Measurements from ENCODE around the gene TCF12. TPM values are rescaled to one million over a fixed set of nuclear protein-coding genes. Genes with fewer than 3 reads are reported as not detected.

Gene TCF12
- polyA plus RNA-seq, 1 donor, result 69.4 TPM

GRCh38 chr15:57320631-57321220 lies 402.3 kb downstream of the TCF12 start:
- Histone ChIP-seq H3K27ac (ENCODE audit: low read length) (peak overlapping the region; percentile 62), H3K4me1 (ENCODE audit: control insufficient read depth, insufficient read depth, low read length) (peaks cover 53% of the 10 kb centered on the region)
- DNase-seq, result peak; percentile 57 to 80

GRCh38 chr15:57321485-57321884 lies 403.0 kb downstream of the TCF12 start:
- no peaks in the 10 kb centered on the region for H3K36me3 ChIP-seq (ENCODE audit: control insufficient read depth, insufficient read depth, low read length)
- H3K27ac ChIP-seq (ENCODE audit: low read length), result peak overlapping the region; percentile 4
- H3K4me1 ChIP-seq (ENCODE audit: control insufficient read depth, insufficient read depth, low read length), result peaks cover 59% of the 10 kb centered on the region
- no peak overlapping the region for H3K4me3 ChIP-seq (ENCODE audit: low read length)
- no peak for DNase-seq
- peaks cover 11% of the 10 kb centered on the region for H3K9me3 ChIP-seq (ENCODE audit: control insufficient read depth, low read depth, low read length)
- no CpG with 5 or more reads among the region's 3 CpGs for WGBS (ENCODE audit: insufficient coverage, low lambda C conversion rate)
- H3K27me3 ChIP-seq (ENCODE audit: control insufficient read depth, insufficient read depth, low read length), result no peaks in the 10 kb centered on the region

More at GRCh38 chr15:57320631-57321220, 402.3 kb downstream of the TCF12 start:
- Histone ChIP-seq H3K4me3 (ENCODE audit: low read length) (no peak overlapping the region), H3K9me3 (ENCODE audit: control insufficient read depth, low read depth, low read length) (peaks cover 11% of the 10 kb centered on the region), H3K36me3 (ENCODE audit: control insufficient read depth, insufficient read depth, low read length) (no peaks in the 10 kb centered on the region), H3K27me3 (ENCODE audit: control insufficient read depth, insufficient read depth, low read length) (no peaks in the 10 kb centered on the region)
- 0% methylated on average over 1 of the region's 17 CpGs for WGBS (ENCODE audit: insufficient coverage, low lambda C conversion rate)

GRCh38 chr15:57321973-57322601 lies 403.6 kb downstream of the TCF12 start:
- H3K4me1 ChIP-seq (ENCODE audit: control insufficient read depth, insufficient read depth, low read length), result peaks cover 64% of the 10 kb centered on the region
- peak overlapping the region; percentile 4 for H3K27ac ChIP-seq (ENCODE audit: low read length)

GRCh38 chr15:57322602-57323250 lies 404.3 kb downstream of the TCF12 start:
- WGBS (ENCODE audit: insufficient coverage, low lambda C conversion rate), result 97% methylated on average over 5 of the region's 11 CpGs
- peaks cover 71% of the 10 kb centered on the region for H3K4me1 ChIP-seq (ENCODE audit: control insufficient read depth, insufficient read depth, low read length)
- H3K36me3 ChIP-seq (ENCODE audit: control insufficient read depth, insufficient read depth, low read length), result no peaks in the 10 kb centered on the region
- peak overlapping the region; percentile 76 for H3K27ac ChIP-seq (ENCODE audit: low read length)
- no peak overlapping the region for H3K4me3 ChIP-seq (ENCODE audit: low read length)
- H3K27me3 ChIP-seq (ENCODE audit: control insufficient read depth, insufficient read depth, low read length), result no peaks in the 10 kb centered on the region
- peaks cover 11% of the 10 kb centered on the region for H3K9me3 ChIP-seq (ENCODE audit: control insufficient read depth, low read depth, low read length)
- no peak for DNase-seq

More at GRCh38 chr15:57321973-57322601, 403.6 kb downstream of the TCF12 start:
- H3K36me3 ChIP-seq (ENCODE audit: control insufficient read depth, insufficient read depth, low read length), result no peaks in the 10 kb centered on the region
- peak in 1 of 2 donors; percentile 49 for DNase-seq
- peaks cover 11% of the 10 kb centered on the region for H3K9me3 ChIP-seq (ENCODE audit: control insufficient read depth, low read depth, low read length)
- H3K27me3 ChIP-seq (ENCODE audit: control insufficient read depth, insufficient read depth, low read length), result no peaks in the 10 kb centered on the region
- H3K4me3 ChIP-seq (ENCODE audit: low read length), result no peak overlapping the region
- 92% methylated on average over 4 of the region's 13 CpGs for WGBS (ENCODE audit: insufficient coverage, low lambda C conversion rate)

GRCh38 chr15:57323299-57323805 lies 404.9 kb downstream of the TCF12 start:
- WGBS (ENCODE audit: insufficient coverage, low lambda C conversion rate), result no CpG with 5 or more reads among the region's 12 CpGs

GRCh38 chr15:57323806-57324589 lies 405.6 kb downstream of the TCF12 start:
- 33% methylated on average over 1 of the region's 6 CpGs for WGBS (ENCODE audit: insufficient coverage, low lambda C conversion rate)
- Histone ChIP-seq H3K27ac (ENCODE audit: low read length) (peak overlapping the region; percentile 76), H3K4me1 (ENCODE audit: control insufficient read depth, insufficient read depth, low read length) (peaks cover 77% of the 10 kb centered on the region), H3K9me3 (ENCODE audit: control insufficient read depth, low read depth, low read length) (peaks cover 7% of the 10 kb centered on the region), H3K4me3 (ENCODE audit: low read length) (peak overlapping the region; percentile 4), H3K27me3 (ENCODE audit: control insufficient read depth, insufficient read depth, low read length) (no peaks in the 10 kb centered on the region), H3K36me3 (ENCODE audit: control insufficient read depth, insufficient read depth, low read length) (no peaks in the 10 kb centered on the region)
- DNase-seq, result peak; percentile 95 to 98

More at GRCh38 chr15:57323299-57323805, 404.9 kb downstream of the TCF12 start:
- H3K27me3 ChIP-seq (ENCODE audit: control insufficient read depth, insufficient read depth, low read length), result no peaks in the 10 kb centered on the region
- peak overlapping the region; percentile 76 for H3K27ac ChIP-seq (ENCODE audit: low read length)
- H3K4me1 ChIP-seq (ENCODE audit: control insufficient read depth, insufficient read depth, low read length), result peaks cover 77% of the 10 kb centered on the region
- H3K4me3 ChIP-seq (ENCODE audit: low read length), result no peak overlapping the region
- H3K36me3 ChIP-seq (ENCODE audit: control insufficient read depth, insufficient read depth, low read length), result no peaks in the 10 kb centered on the region
- peaks cover 11% of the 10 kb centered on the region for H3K9me3 ChIP-seq (ENCODE audit: control insufficient read depth, low read depth, low read length)
- no peak for DNase-seq

- H3K27ac ChIP-seq (ENCODE audit: low read length), result peak overlapping the region; percentile 29
- no peak overlapping the region for H3K4me3 ChIP-seq (ENCODE audit: low read length)
- DNase-seq, result no peak
- H3K9me3 ChIP-seq (ENCODE audit: control insufficient read depth, low read depth, low read length), result peaks cover 2% of the 10 kb centered on the region
- H3K27me3 ChIP-seq (ENCODE audit: control insufficient read depth, insufficient read depth, low read length), result no peaks in the 10 kb centered on the region
- H3K36me3 ChIP-seq (ENCODE audit: control insufficient read depth, insufficient read depth, low read length), result no peaks in the 10 kb centered on the region
- H3K4me1 ChIP-seq (ENCODE audit: control insufficient read depth, insufficient read depth, low read length), result peaks cover 73% of the 10 kb centered on the region
- WGBS (ENCODE audit: insufficient coverage, low lambda C conversion rate), result 21% methylated on average over 2 of the region's 3 CpGs
These were observed 406.1 kb downstream of the TCF12 start for GRCh38 chr15:57324590-57324890.

- peaks cover 67% of the 10 kb centered on the region for H3K4me1 ChIP-seq (ENCODE audit: control insufficient read depth, insufficient read depth, low read length)
- H3K36me3 ChIP-seq (ENCODE audit: control insufficient read depth, insufficient read depth, low read length), result no peaks in the 10 kb centered on the region
- peak overlapping the region; percentile 29 for H3K27ac ChIP-seq (ENCODE audit: low read length)
- no peaks in the 10 kb centered on the region for H3K27me3 ChIP-seq (ENCODE audit: control insufficient read depth, insufficient read depth, low read length)
- no peaks in the 10 kb centered on the region for H3K9me3 ChIP-seq (ENCODE audit: control insufficient read depth, low read depth, low read length)
- WGBS (ENCODE audit: insufficient coverage, low lambda C conversion rate), result 100% methylated on average over 1 of the region's 11 CpGs
- DNase-seq, result no peak
- no peak overlapping the region for H3K4me3 ChIP-seq (ENCODE audit: low read length)
These were observed 406.7 kb downstream of the TCF12 start for GRCh38 chr15:57324944-57325679.

- Histone ChIP-seq H3K36me3 (ENCODE audit: control insufficient read depth, insufficient read depth, low read length) (no peaks in the 10 kb centered on the region), H3K27me3 (ENCODE audit: control insufficient read depth, insufficient read depth, low read length) (no peaks in the 10 kb centered on the region), H3K4me1 (ENCODE audit: control insufficient read depth, insufficient read depth, low read length) (peaks cover 57% of the 10 kb centered on the region), H3K9me3 (ENCODE audit: control insufficient read depth, low read depth, low read length) (no peaks in the 10 kb centered on the region), H3K4me3 (ENCODE audit: low read length) (no peak overlapping the region), H3K27ac (ENCODE audit: low read length) (peak overlapping the region; percentile 81)
- DNase-seq, result peak in 1 of 2 donors; percentile 58
- no CpG with 5 or more reads among the region's 23 CpGs for WGBS (ENCODE audit: insufficient coverage, low lambda C conversion rate)
These were observed 407.8 kb downstream of the TCF12 start for GRCh38 chr15:57326196-57326595.

Measured in large intestine (tissue), 3 donors.